ENCODE measurements around the gene PLAU. TPM values are rescaled to one million over a fixed set of nuclear protein-coding genes. Genes with fewer than 3 reads are reported as not detected.

The PLAU gene
- polyA plus RNA-seq, 2 of the 4 experiments (the other 2 are of a cell fraction) = 75.8 to 82.6 TPM

DNA sequence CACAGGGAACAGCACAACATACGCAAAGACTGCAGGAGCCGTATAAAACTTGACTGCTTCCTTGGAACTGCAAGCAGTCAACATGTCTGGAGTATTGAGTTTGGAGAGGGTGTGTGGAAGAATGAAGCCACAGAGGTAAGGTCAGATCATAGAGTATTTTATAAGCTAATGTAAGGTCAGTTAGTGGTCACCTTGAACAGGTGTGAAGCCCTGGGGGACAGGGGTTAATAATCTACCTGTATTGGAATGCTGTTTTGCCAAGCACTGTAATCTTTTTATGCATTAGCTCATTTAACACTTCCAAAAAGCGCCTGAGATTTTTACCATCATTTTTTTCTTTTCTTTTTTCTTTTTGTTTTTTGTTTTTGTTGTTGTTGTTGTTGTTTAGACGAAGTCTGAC is 23.1 kb downstream of the PLAU start:
- Histone ChIP-seq H3K9me3 (no peaks in the 10 kb centered on the region), H3K4me2 (no peak overlapping the region), H3K27ac (peak overlapping the region in 1 of 2 experiments; percentile 86; a peak in 3 of 6 replicates), H3K4me1 (peaks cover 32% of the 10 kb centered on the region), H3K4me3 (no peak overlapping the region)
- TF ChIP-seq NR3C1 (IDR thresholded peaks at IDR 0.05) = no peak
- TF ChIP-seq, protein P1, sequence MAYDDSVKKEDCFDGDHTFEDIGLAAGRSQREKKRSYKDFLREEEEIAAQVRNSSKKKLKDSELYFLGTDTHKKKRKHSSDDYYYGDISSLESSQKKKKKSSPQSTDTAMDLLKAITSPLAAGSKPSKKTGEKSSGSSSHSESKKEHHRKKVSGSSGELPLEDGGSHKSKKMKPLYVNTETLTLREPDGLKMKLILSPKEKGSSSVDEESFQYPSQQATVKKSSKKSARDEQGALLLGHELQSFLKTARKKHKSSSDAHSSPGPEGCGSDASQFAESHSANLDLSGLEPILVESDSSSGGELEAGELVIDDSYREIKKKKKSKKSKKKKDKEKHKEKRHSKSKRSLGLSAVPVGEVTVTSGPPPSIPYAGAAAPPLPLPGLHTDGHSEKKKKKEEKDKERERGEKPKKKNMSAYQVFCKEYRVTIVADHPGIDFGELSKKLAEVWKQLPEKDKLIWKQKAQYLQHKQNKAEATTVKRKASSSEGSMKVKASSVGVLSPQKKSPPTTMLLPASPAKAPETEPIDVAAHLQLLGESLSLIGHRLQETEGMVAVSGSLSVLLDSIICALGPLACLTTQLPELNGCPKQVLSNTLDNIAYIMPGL (CRISPR knock-in tag; IDR thresholded peaks at IDR 0.05; ENCODE audit: borderline replicate concordance) = no peak
- TF ChIP-seq CHD2 (IDR thresholded peaks at IDR 0.05; ENCODE audit: low read length, partially characterized antibody) = no peak
- no peak for TF ChIP-seq KDM1A (IDR thresholded peaks at IDR 0.05; ENCODE audit: low read depth)
- no peak for TF ChIP-seq ZNF302 (CRISPR knock-in tag; IDR thresholded peaks at IDR 0.05)
- TF ChIP-seq KDM5A (IDR thresholded peaks at IDR 0.05) = no peak
- TF ChIP-seq, protein P2, sequence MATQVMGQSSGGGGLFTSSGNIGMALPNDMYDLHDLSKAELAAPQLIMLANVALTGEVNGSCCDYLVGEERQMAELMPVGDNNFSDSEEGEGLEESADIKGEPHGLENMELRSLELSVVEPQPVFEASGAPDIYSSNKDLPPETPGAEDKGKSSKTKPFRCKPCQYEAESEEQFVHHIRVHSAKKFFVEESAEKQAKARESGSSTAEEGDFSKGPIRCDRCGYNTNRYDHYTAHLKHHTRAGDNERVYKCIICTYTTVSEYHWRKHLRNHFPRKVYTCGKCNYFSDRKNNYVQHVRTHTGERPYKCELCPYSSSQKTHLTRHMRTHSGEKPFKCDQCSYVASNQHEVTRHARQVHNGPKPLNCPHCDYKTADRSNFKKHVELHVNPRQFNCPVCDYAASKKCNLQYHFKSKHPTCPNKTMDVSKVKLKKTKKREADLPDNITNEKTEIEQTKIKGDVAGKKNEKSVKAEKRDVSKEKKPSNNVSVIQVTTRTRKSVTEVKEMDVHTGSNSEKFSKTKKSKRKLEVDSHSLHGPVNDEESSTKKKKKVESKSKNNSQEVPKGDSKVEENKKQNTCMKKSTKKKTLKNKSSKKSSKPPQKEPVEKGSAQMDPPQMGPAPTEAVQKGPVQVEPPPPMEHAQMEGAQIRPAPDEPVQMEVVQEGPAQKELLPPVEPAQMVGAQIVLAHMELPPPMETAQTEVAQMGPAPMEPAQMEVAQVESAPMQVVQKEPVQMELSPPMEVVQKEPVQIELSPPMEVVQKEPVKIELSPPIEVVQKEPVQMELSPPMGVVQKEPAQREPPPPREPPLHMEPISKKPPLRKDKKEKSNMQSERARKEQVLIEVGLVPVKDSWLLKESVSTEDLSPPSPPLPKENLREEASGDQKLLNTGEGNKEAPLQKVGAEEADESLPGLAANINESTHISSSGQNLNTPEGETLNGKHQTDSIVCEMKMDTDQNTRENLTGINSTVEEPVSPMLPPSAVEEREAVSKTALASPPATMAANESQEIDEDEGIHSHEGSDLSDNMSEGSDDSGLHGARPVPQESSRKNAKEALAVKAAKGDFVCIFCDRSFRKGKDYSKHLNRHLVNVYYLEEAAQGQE (IDR thresholded peaks at IDR 0.05) = no peak
- no peak for TF ChIP-seq HOXB5 (CRISPR knock-in tag; IDR thresholded peaks at IDR 0.05)
- TF ChIP-seq ZC3H11A (IDR thresholded peaks at IDR 0.05) = no peak
- no peak for TF ChIP-seq HOXA7 (CRISPR knock-in tag; IDR thresholded peaks at IDR 0.05)
- no peak for TF ChIP-seq CBX8 (IDR thresholded peaks at IDR 0.05)
- no peak for TF ChIP-seq JUNB (IDR thresholded peaks at IDR 0.05)
- TF ChIP-seq BHLHE40 (IDR thresholded peaks at IDR 0.05; ENCODE audit: low read depth, low read length) = no peak
- TF ChIP-seq, protein P3, sequence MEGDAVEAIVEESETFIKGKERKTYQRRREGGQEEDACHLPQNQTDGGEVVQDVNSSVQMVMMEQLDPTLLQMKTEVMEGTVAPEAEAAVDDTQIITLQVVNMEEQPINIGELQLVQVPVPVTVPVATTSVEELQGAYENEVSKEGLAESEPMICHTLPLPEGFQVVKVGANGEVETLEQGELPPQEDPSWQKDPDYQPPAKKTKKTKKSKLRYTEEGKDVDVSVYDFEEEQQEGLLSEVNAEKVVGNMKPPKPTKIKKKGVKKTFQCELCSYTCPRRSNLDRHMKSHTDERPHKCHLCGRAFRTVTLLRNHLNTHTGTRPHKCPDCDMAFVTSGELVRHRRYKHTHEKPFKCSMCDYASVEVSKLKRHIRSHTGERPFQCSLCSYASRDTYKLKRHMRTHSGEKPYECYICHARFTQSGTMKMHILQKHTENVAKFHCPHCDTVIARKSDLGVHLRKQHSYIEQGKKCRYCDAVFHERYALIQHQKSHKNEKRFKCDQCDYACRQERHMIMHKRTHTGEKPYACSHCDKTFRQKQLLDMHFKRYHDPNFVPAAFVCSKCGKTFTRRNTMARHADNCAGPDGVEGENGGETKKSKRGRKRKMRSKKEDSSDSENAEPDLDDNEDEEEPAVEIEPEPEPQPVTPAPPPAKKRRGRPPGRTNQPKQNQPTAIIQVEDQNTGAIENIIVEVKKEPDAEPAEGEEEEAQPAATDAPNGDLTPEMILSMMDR (IDR thresholded peaks at IDR 0.05) = no peak
- TF ChIP-seq, protein P4, sequence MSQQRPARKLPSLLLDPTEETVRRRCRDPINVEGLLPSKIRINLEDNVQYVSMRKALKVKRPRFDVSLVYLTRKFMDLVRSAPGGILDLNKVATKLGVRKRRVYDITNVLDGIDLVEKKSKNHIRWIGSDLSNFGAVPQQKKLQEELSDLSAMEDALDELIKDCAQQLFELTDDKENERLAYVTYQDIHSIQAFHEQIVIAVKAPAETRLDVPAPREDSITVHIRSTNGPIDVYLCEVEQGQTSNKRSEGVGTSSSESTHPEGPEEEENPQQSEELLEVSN (IDR thresholded peaks at IDR 0.05; ENCODE audit: borderline replicate concordance, low read depth) = no peak
- no peak for TF ChIP-seq MYC (IDR thresholded peaks at IDR 0.05; ENCODE audit: borderline replicate concordance, low read length)
- WGBS (ENCODE audit: missing lambda C conversion rate) = 93% methylated on average over 4 of the region's 4 CpGs
- no peak for DNase-seq (ENCODE audit: low read depth in 1 of 2, low spot score in 1 of 2)
- ATAC-seq = no peak
- ChIA-PET POLR2A (no interaction called here), CTCF (interaction anchor here (1.0 to 31.6 kb wide), 5 partner anchors 10 to 85 kb away, joined by 3 to 936 read pairs (median 4); no protein-coding TSS in a partner anchor)
- FAIRE-seq = no peak

DNA sequence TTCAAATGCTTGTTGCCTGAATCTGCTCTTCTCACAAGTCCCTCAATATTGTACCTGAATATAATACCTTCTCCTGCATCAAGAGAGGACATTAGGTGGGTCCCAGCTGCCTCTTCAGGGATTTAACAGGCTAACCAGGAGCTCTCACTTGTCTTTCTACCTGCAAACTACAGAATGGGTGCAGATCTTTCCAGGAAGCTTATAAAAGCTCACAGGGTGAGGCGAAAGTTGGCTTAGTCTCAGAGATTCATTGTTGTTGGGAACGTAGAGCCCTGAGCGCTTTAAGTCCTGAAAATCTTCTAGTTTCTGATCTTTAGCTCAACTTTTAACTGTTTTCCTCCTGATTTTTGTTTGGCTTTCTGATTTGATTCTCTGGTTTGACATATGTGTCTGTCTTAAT is 25.0 kb downstream of the PLAU start:
- TF ChIP-seq, protein P5, sequence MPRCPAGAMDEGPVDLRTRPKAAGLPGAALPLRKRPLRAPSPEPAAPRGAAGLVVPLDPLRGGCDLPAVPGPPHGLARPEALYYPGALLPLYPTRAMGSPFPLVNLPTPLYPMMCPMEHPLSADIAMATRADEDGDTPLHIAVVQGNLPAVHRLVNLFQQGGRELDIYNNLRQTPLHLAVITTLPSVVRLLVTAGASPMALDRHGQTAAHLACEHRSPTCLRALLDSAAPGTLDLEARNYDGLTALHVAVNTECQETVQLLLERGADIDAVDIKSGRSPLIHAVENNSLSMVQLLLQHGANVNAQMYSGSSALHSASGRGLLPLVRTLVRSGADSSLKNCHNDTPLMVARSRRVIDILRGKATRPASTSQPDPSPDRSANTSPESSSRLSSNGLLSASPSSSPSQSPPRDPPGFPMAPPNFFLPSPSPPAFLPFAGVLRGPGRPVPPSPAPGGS (IDR thresholded peaks at IDR 0.05) = no peak
- H3K4me3 ChIP-seq = no peak overlapping the region
- DNase-seq (ENCODE audit: low read depth in 1 of 2, low spot score in 1 of 2) (no peak), ATAC-seq (no peak), FAIRE-seq (no peak)
- peak overlapping the region in 1 of 2 experiments; percentile 86; a peak in 3 of 6 replicates for H3K27ac ChIP-seq
- CTCF ChIA-PET = interaction anchor here (1.2 to 31.6 kb wide), 4 partner anchors 23 to 146 kb away, joined by 3 to 936 read pairs (median 100); partner anchors contain the start of gene PLAU
- peaks cover 34% of the 10 kb centered on the region for H3K4me1 ChIP-seq
- no peaks in the 10 kb centered on the region for H3K9me3 ChIP-seq
- POLR2A ChIA-PET = interaction anchor here (1.3 to 1.6 kb wide), 2 partner anchors 29 to 47 kb away, joined by 3 read pairs; no protein-coding TSS in a partner anchor
- no peak overlapping the region for H3K4me2 ChIP-seq
- WGBS (ENCODE audit: missing lambda C conversion rate) = 93% methylated on average over 3 of the region's 3 CpGs

All from A549 (cell line).